ENCODE measurements around the gene BACH2.

GRCh38 chr6:90019216-90019615 lies 277.4 kb downstream of the BACH2 start:
- no peak for TF ChIP-seq NR2C1 (IDR thresholded peaks at IDR 0.05)
- no peak for TF ChIP-seq CTCF (IDR thresholded peaks at IDR 0.05 in 2 of 3, conservative IDR thresholded peaks at IDR 0.05 in 1 of 3; ENCODE audit: control insufficient read depth in 2 of 3, extremely low read depth in 1 of 3, insufficient read depth in 1 of 3, low read depth in 3 of 3, low read length in 3 of 3)
- no peak for TF ChIP-seq EGR1 (IDR thresholded peaks at IDR 0.05; ENCODE audit: borderline replicate concordance in 1 of 2, low read depth in 2 of 2, low read length in 2 of 2)
- no peak for TF ChIP-seq BRCA1 (IDR thresholded peaks at IDR 0.05; ENCODE audit: low read depth, low read length)
- no peak for TF ChIP-seq EZH2 (IDR thresholded peaks at IDR 0.05; ENCODE audit: borderline replicate concordance, control insufficient read depth, low read depth, low read length)
- TF ChIP-seq POLR2A (IDR thresholded peaks at IDR 0.05; ENCODE audit: low read depth, low read length) = no peak
- no peak for TF ChIP-seq FOS (IDR thresholded peaks at IDR 0.05; ENCODE audit: borderline replicate concordance, extremely low read depth, insufficient read length)
- TF ChIP-seq ZNF24 (IDR thresholded peaks at IDR 0.05) = no peak
